GM15510 (cell line): Measurements from ENCODE around the gene CEACAM7.

Experiments used
- POLR2A ChIP-seq: IDR thresholded peaks from 3 replicates; pipeline ENCODE4 v1.6.1; 2011; ENCODE audit warnings: borderline replicate concordance; ENCODE audit not compliant: insufficient read length; ENCODE audit errors: extremely low read depth

Gene CEACAM7

DNA sequence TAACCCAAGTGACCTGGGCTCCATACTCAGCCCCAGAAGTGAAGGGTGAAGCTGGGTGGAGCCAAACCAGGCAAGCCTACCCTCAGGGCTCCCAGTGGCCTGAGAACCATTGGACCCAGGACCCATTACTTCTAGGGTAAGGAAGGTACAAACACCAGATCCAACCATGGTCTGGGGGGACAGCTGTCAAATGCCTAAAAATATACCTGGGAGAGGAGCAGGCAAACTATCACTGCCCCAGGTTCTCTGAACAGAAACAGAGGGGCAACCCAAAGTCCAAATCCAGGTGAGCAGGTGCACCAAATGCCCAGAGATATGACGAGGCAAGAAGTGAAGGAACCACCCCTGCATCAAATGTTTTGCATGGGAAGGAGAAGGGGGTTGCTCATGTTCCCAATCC is 6.1 kb upstream of the CEACAM7 start:
- no peak for TF ChIP-seq POLR2A

GRCh38 chr19:41691268-41691970 is 3.3 kb upstream of the CEACAM7 start:
- TF ChIP-seq POLR2A, result no peak

- TF ChIP-seq POLR2A, result no peak
Measured at GRCh38 chr19:41690801-41691065, 2.7 kb upstream of the CEACAM7 start.

DNA sequence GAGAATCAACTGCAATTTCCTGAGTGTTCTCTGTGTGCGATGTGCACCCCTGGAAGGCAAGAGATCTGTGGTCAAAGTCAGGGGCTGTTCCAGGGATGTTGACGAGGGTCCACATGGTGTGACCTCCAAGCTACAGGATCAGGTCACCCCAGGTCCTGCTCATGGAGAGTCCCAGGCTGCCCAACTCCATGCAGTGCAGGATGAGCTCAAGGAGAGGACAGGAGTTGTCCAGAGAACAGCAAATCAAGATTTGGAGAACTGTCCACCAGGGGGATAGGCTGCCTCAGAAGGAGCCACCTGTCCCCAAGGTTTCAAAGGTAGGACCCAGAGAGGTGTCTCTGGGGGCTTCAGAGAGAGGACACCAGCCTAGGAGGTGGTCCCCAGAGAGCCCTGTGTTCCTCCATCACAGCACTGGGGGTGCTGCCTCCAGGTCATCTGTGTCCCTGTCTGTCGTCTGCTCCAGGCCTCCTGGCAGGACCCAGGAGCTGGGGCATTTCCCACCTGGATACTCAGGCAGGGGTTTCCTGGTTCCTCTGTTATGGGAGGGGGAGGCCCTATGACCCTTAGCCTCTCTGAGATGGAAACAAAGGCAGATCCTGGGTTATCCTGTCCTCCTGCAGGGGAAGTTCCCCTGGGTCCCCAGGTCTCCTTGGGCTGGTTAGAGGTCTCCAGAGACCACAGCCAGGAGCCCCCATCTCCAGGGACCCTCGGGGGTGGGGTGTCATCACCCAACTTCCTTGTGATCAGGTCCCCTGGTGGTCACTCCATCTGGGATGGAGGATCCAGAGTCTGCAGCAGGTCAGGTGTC is 2.1 kb upstream of the CEACAM7 start:
- no peak for TF ChIP-seq POLR2A

- no peak for TF ChIP-seq POLR2A
Measured at GRCh38 chr19:41688687-41689086, 617 bp upstream of the CEACAM7 start.

- no peak for TF ChIP-seq POLR2A
Measured at GRCh38 chr19:41687419-41687818, 651 bp downstream of the CEACAM7 start.

GRCh38 chr19:41682437-41682836 is 5.6 kb downstream of the CEACAM7 start:
- no peak for TF ChIP-seq POLR2A

DNA sequence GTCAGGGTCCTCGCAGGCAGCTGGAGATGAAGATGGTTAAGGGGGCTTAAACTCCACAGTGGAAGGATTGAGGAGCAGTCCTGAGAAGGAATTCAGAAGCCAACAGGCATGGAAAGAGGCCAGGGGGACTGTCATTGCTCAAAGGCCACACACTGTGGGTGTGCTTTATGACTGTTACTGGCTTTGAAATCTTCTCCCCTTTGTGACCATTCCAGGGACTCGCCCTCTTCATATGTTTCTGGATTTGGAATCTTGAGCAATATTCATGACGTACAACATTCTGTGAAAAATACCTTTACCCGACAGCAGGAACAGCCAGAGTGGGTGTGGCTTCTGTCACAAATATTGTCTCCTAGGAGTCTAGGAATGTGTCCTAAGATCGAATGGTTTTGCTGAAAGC is 16.6 kb downstream of the CEACAM7 start:
- no peak for TF ChIP-seq POLR2A

DNA sequence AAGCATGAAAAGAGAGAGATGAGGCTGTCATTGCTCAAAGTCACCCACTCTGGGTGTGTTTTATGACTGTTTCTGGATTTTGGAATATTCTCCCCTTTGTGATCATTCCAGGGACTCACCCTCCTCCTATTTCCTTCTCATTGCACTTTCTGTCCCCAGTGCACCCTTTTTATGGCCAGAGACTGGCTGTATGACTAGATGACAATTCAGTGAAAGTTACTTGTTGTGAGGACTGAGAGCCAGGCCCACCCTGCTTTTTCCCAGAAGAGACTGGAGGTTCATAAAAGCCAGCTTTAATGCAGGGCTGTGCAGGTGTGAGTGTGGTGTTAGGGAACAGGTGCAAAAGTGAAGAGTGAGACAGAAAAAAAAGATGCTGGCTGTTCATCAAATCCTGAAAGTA is 17.3 kb downstream of the CEACAM7 start:
- no peak for TF ChIP-seq POLR2A

DNA sequence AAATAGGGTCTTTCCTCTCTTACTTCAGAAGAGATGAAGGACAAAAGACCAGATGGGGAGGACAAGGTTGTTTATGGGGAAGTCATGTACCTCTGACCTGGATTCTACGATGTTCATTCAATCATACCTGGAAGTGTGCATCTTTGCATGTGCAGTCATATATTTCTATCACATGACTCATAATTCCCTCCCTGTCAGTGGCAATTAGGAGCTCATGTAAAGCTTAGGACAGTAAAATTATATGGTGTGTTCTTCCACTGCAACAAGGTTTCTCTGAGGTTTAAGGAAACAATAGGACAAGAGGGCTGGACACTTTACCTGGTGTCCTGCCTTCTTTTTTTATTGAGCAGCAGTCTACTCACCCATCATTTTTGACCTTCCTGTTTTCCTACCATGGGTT is 19.8 kb downstream of the CEACAM7 start:
- TF ChIP-seq POLR2A, result no peak

DNA sequence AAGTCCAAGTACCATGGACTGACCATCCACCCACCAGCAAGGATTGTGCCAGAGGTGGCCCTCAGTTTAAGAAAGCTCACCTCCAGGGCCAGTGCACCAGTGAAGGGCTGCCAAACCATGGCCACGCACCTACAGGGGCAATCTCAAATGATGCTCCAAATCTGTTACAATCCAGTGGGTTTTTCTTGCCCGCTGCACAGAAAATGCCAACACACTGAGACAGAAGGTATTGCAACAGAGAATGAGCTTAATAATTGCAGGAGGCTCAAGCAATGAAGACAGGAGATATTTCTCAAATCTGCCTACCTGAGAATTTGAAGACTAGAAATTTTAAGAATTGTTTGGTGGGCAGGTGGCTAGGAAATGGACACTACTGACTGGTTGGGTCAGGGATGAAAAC is 22.0 kb downstream of the CEACAM7 start:
- no peak for TF ChIP-seq POLR2A

- no peak for TF ChIP-seq POLR2A
Measured at GRCh38 chr19:41657157-41657556, 30.9 kb downstream of the CEACAM7 start.

DNA sequence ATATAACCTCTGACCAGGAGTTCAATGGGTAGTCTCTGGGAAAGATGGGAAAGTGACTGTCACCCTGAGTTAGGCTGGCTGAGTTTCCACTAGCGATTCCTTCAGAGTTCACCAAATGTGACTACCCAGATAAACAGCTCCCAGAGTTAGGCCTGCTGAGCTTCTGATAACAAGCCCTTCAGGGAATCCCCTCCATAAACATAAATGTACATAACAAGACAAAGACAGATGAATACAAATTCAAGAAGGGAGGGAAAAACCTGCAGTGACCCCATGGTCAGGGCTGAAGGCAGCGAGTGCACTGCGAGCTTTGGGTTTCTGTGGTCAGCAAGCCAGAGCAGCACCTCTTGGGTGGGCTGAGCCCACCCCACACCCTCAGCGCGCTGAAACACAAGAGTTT is 35.8 kb downstream of the CEACAM7 start:
- no peak for TF ChIP-seq POLR2A

DNA sequence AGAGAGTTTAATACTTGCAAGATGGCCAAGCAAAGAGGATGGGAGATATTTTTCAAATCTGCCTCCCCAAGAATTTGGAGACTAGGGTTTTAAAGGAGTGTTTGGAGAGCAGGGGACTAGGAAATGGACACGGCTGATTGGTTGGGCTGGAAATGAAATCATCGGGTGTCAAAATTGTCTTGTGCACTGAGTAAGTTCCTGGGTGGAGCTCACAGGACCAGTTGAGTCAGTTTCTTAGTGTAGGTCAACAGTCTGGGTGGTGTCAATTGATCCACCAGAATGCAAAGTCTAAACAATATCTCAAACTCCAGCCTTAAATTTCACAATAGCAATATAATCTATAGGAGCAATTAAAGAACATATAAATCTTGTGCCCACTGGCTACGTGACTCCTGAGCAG is 38.2 kb downstream of the CEACAM7 start:
- no peak for TF ChIP-seq POLR2A

- TF ChIP-seq POLR2A, result no peak
Measured at GRCh38 chr19:41646589-41647204, 41.4 kb downstream of the CEACAM7 start.
